CD4-positive, alpha-beta T cell treated with Interleukin-15 for 1 hour (primary cell): ENCODE results near the gene TMEM74B.
A peak's percentile ranks its signal among the peaks of the same experiment; 100 is the strongest.

Experiments used
- DNase-seq: peaks from one replicate; pipeline ENCODE4 v3.0.0-alpha.2; 2020

TMEM74B gene

GRCh38 chr20:1134355-1134754, 50.4 kb downstream of the TMEM74B start:
- no peak for DNase-seq

- DNase-seq = no peak
Measured at GRCh38 chr20:1131354-1131753, 53.4 kb downstream of the TMEM74B start.

- peak; percentile 47 for DNase-seq
Measured at GRCh38 chr20:1130847-1131246, 53.9 kb downstream of the TMEM74B start.
